Measurements from ENCODE around the gene FAM76B.

The FAM76B gene

DNA sequence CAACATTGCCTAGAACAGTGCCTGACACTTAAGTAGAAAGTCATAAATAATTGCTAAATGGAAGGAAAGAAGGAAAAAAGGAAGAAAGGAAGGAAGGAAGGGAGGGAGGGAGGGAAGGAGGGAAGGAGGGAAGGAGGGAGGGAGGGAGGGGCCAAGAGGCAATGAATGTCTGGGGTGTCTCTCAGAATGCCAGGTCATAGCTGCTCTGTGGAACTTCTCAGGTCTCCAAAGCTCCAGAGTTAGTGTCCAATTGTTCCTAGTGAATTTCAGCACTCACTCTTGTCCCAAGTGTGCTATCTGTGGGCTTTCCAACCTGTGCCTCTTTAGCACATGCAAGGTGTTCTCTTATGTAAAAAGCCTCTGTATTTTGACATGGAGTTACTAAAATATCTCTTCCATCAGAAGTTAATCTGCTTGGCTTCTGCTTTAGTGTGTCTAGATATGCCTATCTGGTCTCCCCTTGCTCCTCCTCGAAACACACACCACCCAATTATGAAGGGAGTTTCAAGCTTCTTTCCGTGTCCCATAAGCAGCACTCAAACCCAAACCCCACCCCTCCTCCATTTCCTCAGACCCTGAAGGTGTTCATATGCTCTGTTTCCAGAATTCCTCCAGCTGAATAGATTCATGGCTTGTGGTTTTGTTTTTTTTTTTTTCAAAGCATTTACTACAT, 56.5 kb downstream of the FAM76B start:
- no peak overlapping the region for H3K27ac ChIP-seq (ENCODE audit: low read depth, low read length)
- no peaks in the 10 kb centered on the region for H3K27me3 ChIP-seq (ENCODE audit: control insufficient read depth, insufficient read depth, low read length)
- H3K9ac ChIP-seq (ENCODE audit: low read length), result no peak overlapping the region
- H3K4me1 ChIP-seq (ENCODE audit: control insufficient read depth, insufficient read depth, low read length), result no peaks in the 10 kb centered on the region
- no peaks in the 10 kb centered on the region for H3K9me3 ChIP-seq (ENCODE audit: control insufficient read depth, insufficient read depth, low read depth, low read length)
- H3K4me3 ChIP-seq (ENCODE audit: low read depth, low read length), result no peak overlapping the region
- H3K36me3 ChIP-seq (ENCODE audit: control insufficient read depth, insufficient read depth, low read length), result no peaks in the 10 kb centered on the region

GRCh38 chr11:95729462-95729861, 60.1 kb downstream of the FAM76B start:
- Histone ChIP-seq H3K27ac (ENCODE audit: low read depth, low read length) (no peak overlapping the region), H3K4me3 (ENCODE audit: low read depth, low read length) (no peak overlapping the region), H3K27me3 (ENCODE audit: control insufficient read depth, insufficient read depth, low read length) (no peaks in the 10 kb centered on the region)

DNA sequence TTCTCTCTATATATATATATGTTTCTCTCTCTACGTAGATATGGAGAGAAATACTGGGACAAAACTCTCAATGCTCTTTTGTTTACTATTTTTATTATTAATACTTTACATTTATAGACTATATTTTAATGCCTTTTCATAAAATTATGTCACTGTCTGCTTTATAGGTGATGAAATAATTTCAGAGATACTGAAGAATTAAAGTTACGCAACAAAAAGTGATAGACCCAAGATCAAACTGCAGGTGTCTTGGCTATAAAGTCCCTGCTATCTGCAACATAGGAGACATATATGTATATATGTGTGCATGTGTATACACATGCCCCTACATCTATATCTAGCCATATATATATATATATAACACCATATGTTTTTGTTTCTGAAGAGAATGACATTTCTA, 60.8 kb downstream of the FAM76B start:
- Histone ChIP-seq H3K36me3 (ENCODE audit: control insufficient read depth, insufficient read depth, low read length) (no peaks in the 10 kb centered on the region), H3K9me3 (ENCODE audit: control insufficient read depth, insufficient read depth, low read depth, low read length) (no peaks in the 10 kb centered on the region), H3K27me3 (ENCODE audit: control insufficient read depth, insufficient read depth, low read length) (no peaks in the 10 kb centered on the region), H3K27ac (ENCODE audit: low read depth, low read length) (no peak overlapping the region), H3K4me3 (ENCODE audit: low read depth, low read length) (no peak overlapping the region), H3K9ac (ENCODE audit: low read length) (no peak overlapping the region), H3K4me1 (ENCODE audit: control insufficient read depth, insufficient read depth, low read length) (no peaks in the 10 kb centered on the region)

More at GRCh38 chr11:95729462-95729861, 60.1 kb downstream of the FAM76B start:
- H3K9ac ChIP-seq (ENCODE audit: low read length), result no peak overlapping the region
- no peaks in the 10 kb centered on the region for H3K36me3 ChIP-seq (ENCODE audit: control insufficient read depth, insufficient read depth, low read length)
- H3K9me3 ChIP-seq (ENCODE audit: control insufficient read depth, insufficient read depth, low read depth, low read length), result no peaks in the 10 kb centered on the region
- no peaks in the 10 kb centered on the region for H3K4me1 ChIP-seq (ENCODE audit: control insufficient read depth, insufficient read depth, low read length)

- Histone ChIP-seq H3K9ac (ENCODE audit: low read length) (no peak overlapping the region), H3K27me3 (ENCODE audit: control insufficient read depth, insufficient read depth, low read length) (no peaks in the 10 kb centered on the region), H3K9me3 (ENCODE audit: control insufficient read depth, insufficient read depth, low read depth, low read length) (no peaks in the 10 kb centered on the region), H3K4me3 (ENCODE audit: low read depth, low read length) (no peak overlapping the region), H3K27ac (ENCODE audit: low read depth, low read length) (no peak overlapping the region), H3K36me3 (ENCODE audit: control insufficient read depth, insufficient read depth, low read length) (no peaks in the 10 kb centered on the region), H3K4me1 (ENCODE audit: control insufficient read depth, insufficient read depth, low read length) (no peaks in the 10 kb centered on the region)
These were observed 61.5 kb downstream of the FAM76B start for GRCh38 chr11:95728094-95728493.

DNA sequence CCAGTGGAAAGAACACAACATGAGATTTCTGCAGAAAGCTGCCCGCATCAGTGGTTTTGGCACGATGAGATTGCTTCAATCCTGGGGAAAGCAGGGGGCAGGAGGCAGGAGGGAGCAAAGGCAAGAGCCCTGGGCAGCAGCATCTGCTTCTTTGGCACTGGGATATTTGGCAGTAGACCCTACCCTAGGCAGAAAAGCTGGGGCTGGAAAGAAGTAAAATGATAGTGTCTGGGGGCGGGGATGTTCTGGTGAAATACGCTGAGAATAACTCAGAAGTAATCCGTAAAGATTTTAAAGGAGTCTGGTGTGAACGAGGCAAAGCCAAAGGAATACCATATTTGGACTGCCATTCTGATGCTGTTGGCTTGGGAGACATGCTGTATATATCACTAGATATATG, 62.0 kb downstream of the FAM76B start:
- Histone ChIP-seq H3K4me3 (ENCODE audit: low read depth, low read length) (no peak overlapping the region), H3K9me3 (ENCODE audit: control insufficient read depth, insufficient read depth, low read depth, low read length) (no peaks in the 10 kb centered on the region), H3K4me1 (ENCODE audit: control insufficient read depth, insufficient read depth, low read length) (no peaks in the 10 kb centered on the region), H3K27ac (ENCODE audit: low read depth, low read length) (no peak overlapping the region), H3K36me3 (ENCODE audit: control insufficient read depth, insufficient read depth, low read length) (no peaks in the 10 kb centered on the region), H3K9ac (ENCODE audit: low read length) (no peak overlapping the region), H3K27me3 (ENCODE audit: control insufficient read depth, insufficient read depth, low read length) (no peaks in the 10 kb centered on the region)

GRCh38 chr11:95727111-95727510, 62.5 kb downstream of the FAM76B start:
- Histone ChIP-seq H3K27ac (ENCODE audit: low read depth, low read length) (no peak overlapping the region), H3K27me3 (ENCODE audit: control insufficient read depth, insufficient read depth, low read length) (no peaks in the 10 kb centered on the region), H3K4me3 (ENCODE audit: low read depth, low read length) (no peak overlapping the region), H3K9me3 (ENCODE audit: control insufficient read depth, insufficient read depth, low read depth, low read length) (no peaks in the 10 kb centered on the region), H3K9ac (ENCODE audit: low read length) (no peak overlapping the region), H3K4me1 (ENCODE audit: control insufficient read depth, insufficient read depth, low read length) (no peaks in the 10 kb centered on the region), H3K36me3 (ENCODE audit: control insufficient read depth, insufficient read depth, low read length) (no peaks in the 10 kb centered on the region)

DNA sequence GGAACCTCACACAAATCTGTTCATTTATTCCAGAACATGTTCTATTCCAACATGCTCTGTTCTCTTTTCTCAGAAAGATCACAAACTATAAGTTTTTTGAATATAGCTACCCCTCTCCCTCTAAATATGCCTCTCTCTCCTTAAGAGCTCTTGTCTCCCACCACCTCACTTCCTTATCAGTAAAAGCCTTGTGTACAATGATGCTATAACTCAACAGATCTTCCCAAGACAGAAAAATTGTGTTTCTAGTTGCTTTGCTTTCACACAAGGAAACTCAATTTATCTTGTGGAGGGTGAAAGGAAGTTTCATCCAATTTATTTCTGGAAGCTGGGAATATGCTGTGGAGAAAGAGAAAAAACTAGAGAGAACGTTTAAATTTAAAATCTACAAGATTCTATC, 64.4 kb downstream of the FAM76B start:
- no peak overlapping the region for H3K27ac ChIP-seq (ENCODE audit: low read depth, low read length)
- H3K36me3 ChIP-seq (ENCODE audit: control insufficient read depth, insufficient read depth, low read length), result no peaks in the 10 kb centered on the region
- no peak overlapping the region for H3K4me3 ChIP-seq (ENCODE audit: low read depth, low read length)
- H3K27me3 ChIP-seq (ENCODE audit: control insufficient read depth, insufficient read depth, low read length), result no peaks in the 10 kb centered on the region
- no peak overlapping the region for H3K9ac ChIP-seq (ENCODE audit: low read length)
- no peaks in the 10 kb centered on the region for H3K9me3 ChIP-seq (ENCODE audit: control insufficient read depth, insufficient read depth, low read depth, low read length)
- no peaks in the 10 kb centered on the region for H3K4me1 ChIP-seq (ENCODE audit: control insufficient read depth, insufficient read depth, low read length)

DNA sequence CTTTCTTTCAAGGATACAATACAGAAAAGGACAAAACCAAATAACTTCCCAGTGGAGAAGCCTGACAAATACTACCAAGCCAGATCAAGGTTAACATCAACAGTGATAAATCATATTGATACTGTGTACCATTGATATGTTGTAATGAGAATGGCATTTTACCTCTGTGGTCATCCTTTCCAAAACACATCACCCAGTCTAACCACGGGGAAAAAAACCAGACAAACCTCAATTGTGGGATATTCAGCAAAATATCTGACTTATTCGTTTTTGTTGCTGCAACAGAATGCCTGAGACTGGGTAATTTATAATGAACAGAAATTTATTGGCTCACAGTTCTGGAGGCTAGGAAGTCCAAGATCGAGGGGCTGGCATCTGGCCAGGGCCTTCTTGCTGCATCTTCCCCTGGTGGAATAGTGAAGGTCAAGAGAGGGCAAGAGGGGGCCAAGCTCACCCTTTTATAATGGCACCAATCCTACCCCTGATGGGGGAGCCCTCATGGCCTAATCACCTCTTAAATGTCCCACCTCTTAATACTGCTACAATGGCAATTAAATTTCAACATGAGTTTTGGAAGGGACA, 66.1 kb downstream of the FAM76B start:
- Histone ChIP-seq H3K4me3 (ENCODE audit: low read depth, low read length) (no peak overlapping the region), H3K9ac (ENCODE audit: low read length) (no peak overlapping the region)

DNA sequence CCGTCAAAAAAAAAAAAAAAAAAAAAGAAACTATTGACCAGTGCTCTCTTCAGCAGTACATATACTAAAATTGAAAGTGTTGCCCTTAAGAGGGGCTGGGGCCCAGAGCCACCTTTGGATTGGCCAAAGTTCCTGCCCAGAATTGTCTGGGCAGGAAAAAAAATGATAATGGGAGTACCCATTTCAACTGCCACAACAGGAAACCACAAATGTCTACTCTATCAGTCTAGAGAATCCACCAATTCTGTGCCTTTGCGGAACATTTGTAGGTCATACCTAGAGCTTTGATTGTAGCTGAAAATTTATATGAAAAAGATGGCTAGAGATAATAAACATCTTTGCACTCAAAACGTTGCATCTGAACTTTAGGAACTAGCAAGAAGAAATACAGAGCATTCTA, 69.4 kb downstream of the FAM76B start:
- H3K36me3 ChIP-seq (ENCODE audit: control insufficient read depth, insufficient read depth, low read length), result no peaks in the 10 kb centered on the region
- H3K4me3 ChIP-seq (ENCODE audit: low read depth, low read length), result no peak overlapping the region
- H3K9me3 ChIP-seq (ENCODE audit: control insufficient read depth, insufficient read depth, low read depth, low read length), result no peaks in the 10 kb centered on the region
- no peaks in the 10 kb centered on the region for H3K4me1 ChIP-seq (ENCODE audit: control insufficient read depth, insufficient read depth, low read length)
- no peaks in the 10 kb centered on the region for H3K27me3 ChIP-seq (ENCODE audit: control insufficient read depth, insufficient read depth, low read length)
- H3K9ac ChIP-seq (ENCODE audit: low read length), result no peak overlapping the region
- H3K27ac ChIP-seq (ENCODE audit: low read depth, low read length), result no peak overlapping the region

More for the DNA sequence above, 66.1 kb downstream of the FAM76B start:
- no peaks in the 10 kb centered on the region for H3K4me1 ChIP-seq (ENCODE audit: control insufficient read depth, insufficient read depth, low read length)
- H3K27me3 ChIP-seq (ENCODE audit: control insufficient read depth, insufficient read depth, low read length), result no peaks in the 10 kb centered on the region
- no peak overlapping the region for H3K27ac ChIP-seq (ENCODE audit: low read depth, low read length)
- H3K36me3 ChIP-seq (ENCODE audit: control insufficient read depth, insufficient read depth, low read length), result no peaks in the 10 kb centered on the region
- no peaks in the 10 kb centered on the region for H3K9me3 ChIP-seq (ENCODE audit: control insufficient read depth, insufficient read depth, low read depth, low read length)

Measured in HUES6 (cell line).